Esophagus squamous epithelium (tissue), 4 donors: Measurements from ENCODE around the gene PARVA.

Experiments
- CTCF ChIP-seq, 6 experiments: fragments of 450-650 bp in 4 of 6; fragments of 200-600 bp in 2 of 6; sonication (generic) in 2 of 6; IDR thresholded peaks; one replicate each; pipeline ENCODE4 v1.5.1; 2016 to 2019; ENCODE audit warnings: antibody characterized with exemption in 6 of 6, mild to moderate bottlenecking in 4 of 6, moderate library complexity in 4 of 6
- POLR2A ChIP-seq, 4 donors: fragments of 450-650 bp; IDR thresholded peaks; one replicate each; pipeline ENCODE4 v1.6.1; 2017; ENCODE audit warnings: antibody characterized with exemption in 4 of 4, mild to moderate bottlenecking in 4 of 4, moderate library complexity in 3 of 4

DNA sequence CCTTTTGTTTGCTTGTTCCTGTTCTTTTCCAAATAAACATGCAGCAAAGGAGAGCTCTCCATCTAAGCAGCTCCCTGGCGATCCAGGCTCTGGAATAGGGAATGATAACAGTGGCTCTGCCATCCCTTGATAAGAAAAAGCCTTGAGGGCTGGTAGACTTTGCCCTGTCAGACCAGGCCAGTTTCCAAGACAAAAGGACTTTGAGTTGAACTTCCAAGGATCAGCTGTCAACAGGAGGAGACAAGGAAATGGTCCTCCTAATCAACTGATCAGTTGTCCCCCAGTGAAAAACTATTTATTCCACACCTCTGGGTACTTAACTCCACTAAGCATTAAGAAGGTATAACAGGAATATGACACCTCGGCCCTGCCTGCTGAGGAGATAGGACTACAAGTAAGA lies 127.8 kb downstream of the PARVA start:
- no peak for TF ChIP-seq POLR2A (IDR thresholded peaks at IDR 0.05)
- TF ChIP-seq CTCF (IDR thresholded peaks at IDR 0.05), result no peak
